Activated T-cell treated with anti-CD3 and anti-CD28 coated beads, Interleukin-2, amount 50 U/mL, for 24 hours (primary cell): ENCODE results near the gene PIP5K1B.

Source experiments
- DNase-seq: peaks from one replicate; pipeline ENCODE4 v3.0.0-alpha.2; 2020
- H3K27ac Mint-ChIP-seq: 2 replicates; pipeline ENCODE4 v1.8.0; 2020; ENCODE audit warnings: mild to moderate bottlenecking, mixed read lengths
- H3K27me3 Mint-ChIP-seq: 2 replicates; pipeline ENCODE4 v1.8.0; 2020; ENCODE audit warnings: mixed read lengths
- H3K36me3 Mint-ChIP-seq: 2 replicates; pipeline ENCODE4 v1.8.0; 2020; ENCODE audit warnings: low read depth, mixed read lengths
- H3K4me1 Mint-ChIP-seq: 2 replicates; pipeline ENCODE4 v1.8.0; 2020; ENCODE audit warnings: low read depth, mixed read lengths
- H3K4me3 Mint-ChIP-seq: 2 replicates; pipeline ENCODE4 v1.8.0; 2020; ENCODE audit warnings: mild to moderate bottlenecking, moderate library complexity, mixed read lengths
- H3K9me3 Mint-ChIP-seq: 2 replicates; pipeline ENCODE4 v1.8.0; 2020; ENCODE audit warnings: mixed read lengths

PIP5K1B gene

GRCh38 chr9:68844631-68845612 lies 139.9 kb downstream of the PIP5K1B start:
- no peaks in the 10 kb centered on the region for H3K9me3 Mint-ChIP-seq
- no peaks in the 10 kb centered on the region for H3K27me3 Mint-ChIP-seq
- peak; percentile 37 for DNase-seq

GRCh38 chr9:68847765-68848164 lies 142.7 kb downstream of the PIP5K1B start:
- H3K9me3 Mint-ChIP-seq: no peaks in the 10 kb centered on the region
- DNase-seq: no peak
- no peak overlapping the region for H3K4me3 Mint-ChIP-seq
- no peaks in the 10 kb centered on the region for H3K36me3 Mint-ChIP-seq
- H3K4me1 Mint-ChIP-seq: peaks cover 8% of the 10 kb centered on the region
- H3K27me3 Mint-ChIP-seq: no peaks in the 10 kb centered on the region
- no peak overlapping the region for H3K27ac Mint-ChIP-seq

More at GRCh38 chr9:68844631-68845612, 139.9 kb downstream of the PIP5K1B start:
- Mint-ChIP-seq H3K36me3 (no peaks in the 10 kb centered on the region), H3K4me1 (peaks cover 8% of the 10 kb centered on the region), H3K4me3 (no peak overlapping the region), H3K27ac (no peak overlapping the region)

GRCh38 chr9:68851657-68852056 lies 146.6 kb downstream of the PIP5K1B start:
- H3K4me1 Mint-ChIP-seq: no peaks in the 10 kb centered on the region
- no peaks in the 10 kb centered on the region for H3K9me3 Mint-ChIP-seq
- H3K27me3 Mint-ChIP-seq: peaks cover 6% of the 10 kb centered on the region
- no peak overlapping the region for H3K27ac Mint-ChIP-seq
- H3K36me3 Mint-ChIP-seq: no peaks in the 10 kb centered on the region
- H3K4me3 Mint-ChIP-seq: no peak overlapping the region
- DNase-seq: no peak

GRCh38 chr9:68852941-68853340 lies 147.9 kb downstream of the PIP5K1B start:
- Mint-ChIP-seq H3K4me1 (no peaks in the 10 kb centered on the region), H3K27ac (no peak overlapping the region)

GRCh38 chr9:68859347-68859746 lies 154.3 kb downstream of the PIP5K1B start:
- Mint-ChIP-seq H3K36me3 (no peaks in the 10 kb centered on the region), H3K27me3 (peaks cover 15% of the 10 kb centered on the region), H3K4me3 (no peak overlapping the region), H3K9me3 (no peaks in the 10 kb centered on the region), H3K27ac (no peak overlapping the region), H3K4me1 (no peaks in the 10 kb centered on the region)
- DNase-seq: no peak

More at GRCh38 chr9:68852941-68853340, 147.9 kb downstream of the PIP5K1B start:
- no peaks in the 10 kb centered on the region for H3K9me3 Mint-ChIP-seq
- DNase-seq: no peak
- no peak overlapping the region for H3K4me3 Mint-ChIP-seq
- peaks cover 10% of the 10 kb centered on the region for H3K27me3 Mint-ChIP-seq
- H3K36me3 Mint-ChIP-seq: no peaks in the 10 kb centered on the region

- Mint-ChIP-seq H3K4me3 (no peak overlapping the region), H3K4me1 (no peaks in the 10 kb centered on the region), H3K36me3 (no peaks in the 10 kb centered on the region), H3K9me3 (no peaks in the 10 kb centered on the region), H3K27me3 (peaks cover 15% of the 10 kb centered on the region), H3K27ac (no peak overlapping the region)
- no peak for DNase-seq
Measured at GRCh38 chr9:68860419-68860818, 155.4 kb downstream of the PIP5K1B start.

GRCh38 chr9:68861436-68861835 lies 156.4 kb downstream of the PIP5K1B start:
- Mint-ChIP-seq H3K36me3 (no peaks in the 10 kb centered on the region), H3K4me3 (no peak overlapping the region), H3K4me1 (no peaks in the 10 kb centered on the region), H3K9me3 (no peaks in the 10 kb centered on the region), H3K27ac (no peak overlapping the region), H3K27me3 (peaks cover 10% of the 10 kb centered on the region)
- DNase-seq: no peak

- no peaks in the 10 kb centered on the region for H3K9me3 Mint-ChIP-seq
- H3K27ac Mint-ChIP-seq: no peak overlapping the region
- DNase-seq: no peak
- no peaks in the 10 kb centered on the region for H3K36me3 Mint-ChIP-seq
- no peaks in the 10 kb centered on the region for H3K27me3 Mint-ChIP-seq
- no peak overlapping the region for H3K4me3 Mint-ChIP-seq
- H3K4me1 Mint-ChIP-seq: no peaks in the 10 kb centered on the region
Measured at GRCh38 chr9:68867066-68867465, 162.0 kb downstream of the PIP5K1B start.

- H3K27ac Mint-ChIP-seq: no peak overlapping the region
- H3K9me3 Mint-ChIP-seq: no peaks in the 10 kb centered on the region
- no peaks in the 10 kb centered on the region for H3K27me3 Mint-ChIP-seq
Measured at GRCh38 chr9:68869022-68869421, 164.0 kb downstream of the PIP5K1B start.

GRCh38 chr9:68870086-68870485 lies 165.0 kb downstream of the PIP5K1B start:
- no peak overlapping the region for H3K4me3 Mint-ChIP-seq
- H3K27me3 Mint-ChIP-seq: no peaks in the 10 kb centered on the region
- no peaks in the 10 kb centered on the region for H3K9me3 Mint-ChIP-seq
- no peaks in the 10 kb centered on the region for H3K4me1 Mint-ChIP-seq
- DNase-seq: no peak
- no peak overlapping the region for H3K27ac Mint-ChIP-seq
- H3K36me3 Mint-ChIP-seq: no peaks in the 10 kb centered on the region

More at GRCh38 chr9:68869022-68869421, 164.0 kb downstream of the PIP5K1B start:
- Mint-ChIP-seq H3K36me3 (no peaks in the 10 kb centered on the region), H3K4me1 (no peaks in the 10 kb centered on the region), H3K4me3 (no peak overlapping the region)
- DNase-seq: no peak

GRCh38 chr9:68871236-68871635 lies 166.2 kb downstream of the PIP5K1B start:
- Mint-ChIP-seq H3K4me1 (no peaks in the 10 kb centered on the region), H3K9me3 (no peaks in the 10 kb centered on the region)

GRCh38 chr9:68872026-68872501 lies 167.0 kb downstream of the PIP5K1B start:
- H3K9me3 Mint-ChIP-seq: no peaks in the 10 kb centered on the region
- H3K27ac Mint-ChIP-seq: no peak overlapping the region
- no peaks in the 10 kb centered on the region for H3K36me3 Mint-ChIP-seq
- DNase-seq: no peak
- no peak overlapping the region for H3K4me3 Mint-ChIP-seq
- H3K4me1 Mint-ChIP-seq: no peaks in the 10 kb centered on the region
- no peaks in the 10 kb centered on the region for H3K27me3 Mint-ChIP-seq

More at GRCh38 chr9:68871236-68871635, 166.2 kb downstream of the PIP5K1B start:
- no peak for DNase-seq
- Mint-ChIP-seq H3K27me3 (no peaks in the 10 kb centered on the region), H3K27ac (no peak overlapping the region), H3K36me3 (no peaks in the 10 kb centered on the region), H3K4me3 (no peak overlapping the region)

GRCh38 chr9:68873179-68873578 lies 168.1 kb downstream of the PIP5K1B start:
- no peaks in the 10 kb centered on the region for H3K27me3 Mint-ChIP-seq
- H3K36me3 Mint-ChIP-seq: no peaks in the 10 kb centered on the region
- H3K27ac Mint-ChIP-seq: no peak overlapping the region
- no peaks in the 10 kb centered on the region for H3K9me3 Mint-ChIP-seq
- H3K4me3 Mint-ChIP-seq: no peak overlapping the region
- no peak for DNase-seq
- no peaks in the 10 kb centered on the region for H3K4me1 Mint-ChIP-seq

GRCh38 chr9:68876273-68876672 lies 171.2 kb downstream of the PIP5K1B start:
- no peaks in the 10 kb centered on the region for H3K36me3 Mint-ChIP-seq
- DNase-seq: no peak
- H3K4me1 Mint-ChIP-seq: no peaks in the 10 kb centered on the region
- no peak overlapping the region for H3K4me3 Mint-ChIP-seq
- no peaks in the 10 kb centered on the region for H3K9me3 Mint-ChIP-seq
- no peak overlapping the region for H3K27ac Mint-ChIP-seq
- no peaks in the 10 kb centered on the region for H3K27me3 Mint-ChIP-seq

GRCh38 chr9:68876681-68877080 lies 171.6 kb downstream of the PIP5K1B start:
- no peak for DNase-seq
- H3K4me3 Mint-ChIP-seq: no peak overlapping the region
- no peaks in the 10 kb centered on the region for H3K9me3 Mint-ChIP-seq
- H3K36me3 Mint-ChIP-seq: no peaks in the 10 kb centered on the region
- no peaks in the 10 kb centered on the region for H3K27me3 Mint-ChIP-seq
- H3K4me1 Mint-ChIP-seq: no peaks in the 10 kb centered on the region
- H3K27ac Mint-ChIP-seq: no peak overlapping the region
